Ecto neural progenitor cell (in vitro differentiated cells): ENCODE measurements around the gene IMMP2L.

Experiments used
- DNase-seq: peaks from one replicate; pipeline ENCODE4 v3.0.0-alpha.2; 2018; ENCODE audit warnings: low spot score

The IMMP2L gene

DNA sequence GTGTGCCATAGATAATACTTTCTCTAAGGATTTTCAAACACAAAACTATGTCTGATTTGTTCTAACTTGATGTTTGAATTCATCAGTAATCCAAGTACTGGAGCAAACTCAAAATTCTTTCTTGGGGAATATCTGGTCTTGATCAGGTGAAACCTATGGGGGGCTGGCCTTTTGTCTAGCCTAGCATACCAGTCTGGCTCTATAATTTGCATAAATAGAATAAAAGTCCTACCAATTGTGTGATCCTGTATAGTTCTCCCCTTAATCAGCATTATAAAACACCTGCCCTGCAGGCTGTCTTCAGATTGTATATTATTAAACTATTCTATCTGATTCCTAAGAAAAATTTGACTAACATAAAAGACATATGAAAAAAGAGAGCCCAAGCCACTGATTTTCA is 705.2 kb downstream of the IMMP2L start:
- DNase-seq: no peak

DNA sequence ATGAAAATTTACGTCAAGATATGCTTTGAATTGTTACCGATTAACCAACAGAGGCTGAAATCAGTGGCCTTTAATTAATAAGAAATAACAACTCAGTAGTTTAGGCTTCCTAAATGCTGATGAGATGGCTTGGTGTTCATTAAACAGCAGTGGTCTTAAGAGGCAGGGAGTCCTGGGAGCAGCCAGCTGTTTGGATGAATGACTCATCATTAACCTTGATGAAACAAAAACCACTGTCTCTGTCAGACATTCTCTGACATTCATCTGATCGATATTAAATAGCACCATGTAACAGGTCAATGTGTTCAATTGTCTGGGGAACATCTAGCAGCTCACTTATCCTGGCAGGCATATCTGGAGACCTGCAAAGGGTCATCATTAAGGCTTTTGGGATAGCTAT is 705.6 kb downstream of the IMMP2L start:
- DNase-seq: no peak

DNA sequence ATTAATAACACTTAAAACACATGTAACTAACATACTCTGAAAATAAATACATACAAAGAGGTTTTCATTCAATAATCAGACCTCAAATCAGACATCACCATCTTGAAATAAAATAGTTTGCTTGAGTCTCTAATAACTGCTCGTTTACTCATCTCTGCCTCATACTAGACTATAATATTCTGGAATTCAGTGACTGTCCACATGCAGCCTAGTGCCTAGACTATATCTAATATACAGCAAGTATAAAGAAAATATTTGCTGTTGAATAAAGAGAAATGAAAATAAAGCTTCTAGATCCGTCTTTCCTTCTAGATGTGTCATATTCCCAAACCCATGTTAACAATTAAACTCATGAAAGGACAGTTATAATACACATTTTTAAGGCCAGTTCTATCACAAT is 707.6 kb downstream of the IMMP2L start:
- no peak for DNase-seq

DNA sequence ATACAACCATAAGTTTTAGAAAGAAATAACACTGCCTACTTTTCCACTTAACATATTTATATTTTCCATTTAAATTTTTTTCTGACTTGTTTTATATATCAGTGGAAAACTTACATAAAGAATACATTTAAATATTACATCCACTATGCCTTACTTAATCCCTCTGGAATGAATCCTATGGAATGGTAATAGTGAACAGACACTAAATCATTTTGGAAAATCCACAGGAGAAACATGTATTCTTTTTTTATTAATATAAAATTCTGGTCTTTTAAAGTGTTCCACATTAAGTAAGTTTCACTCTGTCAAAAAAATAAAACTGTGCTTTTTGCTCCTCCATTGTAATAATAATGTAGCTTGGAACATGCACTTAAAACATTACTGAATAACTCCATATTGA is 708.1 kb downstream of the IMMP2L start:
- no peak for DNase-seq

DNA sequence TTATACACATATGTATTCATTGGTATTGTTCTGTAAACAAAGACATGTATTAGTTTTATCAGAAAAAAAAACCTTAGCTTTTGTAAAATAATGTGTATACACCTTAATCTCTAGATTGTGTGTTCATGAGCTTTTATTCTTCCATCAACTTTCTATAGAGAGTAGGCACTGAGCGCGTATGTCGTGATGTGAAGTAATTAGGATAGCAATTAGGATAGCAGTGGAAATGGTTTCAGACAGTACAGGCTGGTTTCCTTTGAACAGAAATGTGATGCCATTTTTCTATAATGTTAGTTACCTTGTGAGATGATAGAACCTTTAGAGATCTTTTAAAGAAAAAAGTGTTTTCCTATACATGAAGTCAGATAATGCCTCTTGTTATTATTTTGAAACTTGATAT is 709.0 kb downstream of the IMMP2L start:
- DNase-seq: no peak

DNA sequence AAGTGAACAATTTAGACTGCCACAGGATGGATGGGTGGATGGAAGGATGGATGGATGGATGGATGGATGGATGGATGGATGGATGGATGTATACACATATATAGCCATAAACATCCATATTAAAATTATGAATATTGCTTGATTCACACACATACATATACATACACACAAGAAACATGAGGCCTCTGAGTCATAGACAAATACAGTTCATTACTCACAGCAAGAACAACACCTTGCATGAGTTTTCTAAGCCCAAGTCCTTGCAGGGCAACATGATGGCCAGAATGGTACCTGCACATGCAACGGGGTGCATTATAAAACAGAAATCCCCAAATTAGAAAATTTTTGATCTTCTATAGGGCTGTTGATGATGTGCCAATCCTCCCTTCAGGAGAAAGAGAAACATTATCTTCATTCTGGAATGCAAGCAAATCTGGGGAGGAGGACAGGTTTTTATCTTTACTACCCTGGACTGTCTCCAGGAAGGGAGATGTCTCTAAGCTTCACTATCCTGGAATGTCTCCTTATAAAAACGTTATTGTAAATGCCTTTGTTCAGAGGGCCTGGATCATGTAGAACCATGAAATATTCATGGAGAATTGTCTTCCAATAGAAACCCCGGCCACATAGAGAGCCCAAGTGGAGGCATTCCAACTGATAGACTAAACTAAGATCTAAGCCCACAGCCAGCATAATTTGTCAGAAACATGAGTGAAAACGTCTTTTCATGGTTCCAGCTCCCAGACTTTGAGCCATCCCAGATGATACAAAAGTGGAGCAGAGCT is 709.9 kb downstream of the IMMP2L start:
- DNase-seq: no peak

DNA sequence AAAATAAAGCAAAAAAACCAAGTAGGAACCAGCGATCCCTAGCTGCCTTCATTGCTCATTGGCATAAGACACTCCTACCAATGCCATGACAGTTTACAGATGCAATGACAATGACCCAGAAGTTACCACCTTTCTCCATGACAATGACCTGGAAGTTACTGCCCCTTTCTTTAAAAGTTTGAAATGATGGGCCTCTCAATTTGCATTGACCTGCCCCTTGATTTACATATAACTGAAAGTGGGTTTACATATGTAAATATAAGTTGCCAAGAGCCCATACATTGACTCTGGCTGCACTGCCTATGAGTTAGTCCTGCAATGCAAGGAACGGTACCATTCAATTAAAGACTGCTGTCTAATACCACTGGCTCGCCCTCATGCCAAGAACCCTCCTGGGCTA is 712.1 kb downstream of the IMMP2L start:
- no peak for DNase-seq

DNA sequence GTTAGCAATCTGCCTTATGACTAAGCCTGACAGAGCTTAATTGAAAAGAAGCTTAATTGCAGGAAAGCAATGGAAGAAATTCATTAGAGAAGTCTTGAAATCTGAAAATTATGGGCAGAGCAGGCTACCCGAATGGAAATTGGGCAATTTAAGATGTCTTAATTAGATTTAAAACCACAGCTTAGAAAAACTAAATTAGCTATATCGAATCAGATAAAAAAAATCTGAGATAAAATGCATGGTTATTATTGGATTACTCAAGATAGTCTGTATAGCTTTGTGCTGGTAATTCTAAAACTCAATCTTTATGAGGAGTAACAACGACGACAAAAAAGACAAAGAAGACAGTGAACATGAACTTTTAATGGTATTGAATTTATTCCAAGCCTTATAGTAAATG is 719.5 kb downstream of the IMMP2L start:
- DNase-seq: no peak

DNA sequence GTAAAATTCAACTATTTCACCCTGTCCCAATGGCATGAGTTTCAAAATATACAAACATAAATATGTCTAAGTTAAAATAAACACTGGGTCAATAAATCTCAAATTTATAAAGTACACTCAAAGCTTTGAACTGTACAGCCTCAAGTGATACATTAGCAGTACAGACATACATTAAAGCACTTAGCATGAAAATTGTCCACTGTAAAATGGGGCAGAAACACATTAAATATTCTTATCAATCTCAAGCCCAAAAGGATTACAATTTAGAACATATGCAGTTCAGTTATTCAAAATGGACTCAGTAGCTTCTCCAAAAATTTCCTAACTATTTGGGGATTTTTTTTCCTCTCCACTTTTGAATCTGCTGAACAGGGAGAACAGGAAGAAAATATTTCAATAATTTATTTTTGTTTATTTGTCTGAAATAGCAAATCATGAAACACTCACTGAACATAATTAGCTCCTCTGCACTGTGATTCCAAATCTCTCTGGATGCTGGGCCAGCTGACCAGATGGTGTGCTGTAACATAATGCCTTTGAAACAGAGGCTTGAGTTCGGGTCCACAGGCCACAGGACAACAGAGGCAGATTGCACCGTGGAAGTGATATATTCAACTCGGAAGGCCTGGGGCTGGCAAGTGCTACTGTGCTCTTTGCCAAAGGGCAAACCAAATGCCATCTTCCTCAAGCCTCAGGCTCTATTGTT is 720.3 kb downstream of the IMMP2L start:
- peak; percentile 47 for DNase-seq

DNA sequence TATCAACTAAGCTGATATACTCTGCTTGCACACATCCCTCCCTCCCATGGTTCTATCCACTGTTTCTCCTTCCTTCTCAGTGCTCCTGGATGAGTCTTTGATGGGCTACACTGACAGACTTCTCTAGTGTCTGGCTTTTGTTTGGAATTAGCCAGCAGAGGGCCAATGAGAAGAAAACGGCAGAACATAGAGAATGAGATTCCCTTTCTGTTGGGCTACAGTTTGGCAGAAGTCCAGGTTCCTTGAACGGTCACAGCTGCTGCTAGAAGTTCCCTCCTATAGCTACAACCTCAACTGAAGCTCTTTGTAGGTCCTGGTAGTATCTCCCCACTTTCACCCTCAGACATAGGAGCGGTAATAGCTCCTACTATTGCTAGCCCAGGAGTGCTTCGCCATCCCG is 722.4 kb downstream of the IMMP2L start:
- no peak for DNase-seq

DNA sequence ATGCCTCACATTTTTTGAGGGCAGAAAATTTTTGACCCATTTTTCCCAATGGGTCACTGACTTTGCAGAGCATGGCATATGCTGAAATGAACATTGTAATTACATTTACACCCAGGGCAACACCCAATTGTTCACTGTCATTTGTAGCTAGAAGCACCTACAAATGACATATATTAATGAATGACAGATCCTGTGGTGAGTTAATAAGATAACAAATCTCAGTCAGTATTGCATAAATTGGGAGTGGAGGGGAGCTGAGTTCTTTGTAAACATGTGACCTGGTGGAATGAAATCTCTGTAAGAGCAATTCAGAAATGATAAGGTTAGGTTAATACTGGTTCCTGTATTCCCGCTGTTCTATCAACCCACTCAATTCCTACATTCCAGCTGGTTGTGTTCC is 726.4 kb downstream of the IMMP2L start:
- no peak for DNase-seq

DNA sequence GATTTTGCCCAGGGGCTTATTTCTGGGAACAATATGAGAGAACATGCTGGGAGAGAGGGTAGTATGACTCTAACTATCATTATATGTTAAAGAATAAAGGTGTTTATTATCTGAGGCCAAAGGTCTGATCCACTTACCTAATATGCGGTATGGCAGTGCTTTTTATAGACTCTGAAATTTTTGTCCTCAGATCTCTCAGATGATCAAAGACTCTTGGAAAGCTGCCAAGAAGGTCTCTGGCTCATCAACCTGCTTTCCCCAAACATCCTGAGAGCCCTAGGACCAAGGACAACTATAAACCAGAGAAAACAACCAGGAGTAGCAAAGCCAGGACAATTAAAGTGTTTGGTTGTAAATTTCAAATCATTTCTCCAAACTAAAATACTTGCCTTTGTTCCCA is 727.1 kb downstream of the IMMP2L start:
- no peak for DNase-seq

DNA sequence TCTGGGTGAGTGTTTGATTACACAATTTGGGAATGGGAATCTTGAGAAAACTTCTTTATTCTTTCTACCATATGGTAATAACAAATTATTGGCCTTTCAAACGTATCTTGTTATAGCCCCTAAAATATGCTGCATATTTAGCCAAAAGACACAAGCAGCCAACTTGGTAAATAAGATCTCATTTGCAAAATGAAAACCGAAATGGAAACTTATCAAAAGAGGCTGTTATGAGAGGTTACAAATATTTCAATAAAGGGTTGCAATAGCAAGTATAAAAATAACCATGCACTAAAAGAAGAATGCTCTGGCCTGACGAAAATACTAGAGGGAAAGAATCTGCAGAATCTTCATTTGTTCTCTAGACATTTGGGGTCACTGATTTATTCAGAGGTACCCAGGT is 730.9 kb downstream of the IMMP2L start:
- DNase-seq: no peak

DNA sequence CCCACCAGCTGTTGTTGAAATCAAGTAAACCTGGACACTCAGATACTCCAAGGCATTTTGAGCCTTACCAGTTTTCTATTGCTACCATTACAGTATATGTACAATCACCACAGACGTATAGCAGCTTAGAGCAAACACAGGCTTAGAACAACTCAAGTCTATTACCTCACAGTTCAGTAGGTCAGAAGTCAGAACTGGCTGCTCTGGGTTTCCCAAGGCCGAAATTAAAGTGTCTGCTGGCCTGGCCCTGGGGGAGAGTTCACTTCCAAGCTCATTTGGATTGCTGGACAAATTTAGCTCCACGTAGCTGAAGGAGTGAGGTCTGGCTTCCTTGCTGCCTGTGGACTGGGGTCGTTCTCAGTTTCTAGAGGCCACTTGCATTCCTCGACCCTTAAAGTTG is 731.5 kb downstream of the IMMP2L start:
- DNase-seq: no peak

DNA sequence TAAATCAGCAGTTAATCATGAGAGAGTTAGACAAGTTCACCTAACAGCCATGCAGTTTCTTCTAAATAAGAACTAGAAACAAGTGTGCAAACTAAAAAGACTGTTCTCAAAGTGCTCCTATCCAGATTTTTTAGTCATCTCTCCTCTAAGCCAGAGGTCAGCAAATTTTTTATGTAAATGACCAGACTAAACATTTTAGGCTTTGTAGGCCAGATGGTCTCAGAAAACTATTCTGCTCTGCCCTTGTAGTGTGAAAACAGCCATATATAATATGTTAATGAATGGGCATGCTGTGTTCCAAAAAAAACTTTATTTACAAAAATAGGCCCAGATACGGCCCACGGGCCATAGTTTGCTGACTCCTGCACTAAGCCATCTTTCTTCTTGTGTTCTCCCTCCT is 734.4 kb downstream of the IMMP2L start:
- no peak for DNase-seq

DNA sequence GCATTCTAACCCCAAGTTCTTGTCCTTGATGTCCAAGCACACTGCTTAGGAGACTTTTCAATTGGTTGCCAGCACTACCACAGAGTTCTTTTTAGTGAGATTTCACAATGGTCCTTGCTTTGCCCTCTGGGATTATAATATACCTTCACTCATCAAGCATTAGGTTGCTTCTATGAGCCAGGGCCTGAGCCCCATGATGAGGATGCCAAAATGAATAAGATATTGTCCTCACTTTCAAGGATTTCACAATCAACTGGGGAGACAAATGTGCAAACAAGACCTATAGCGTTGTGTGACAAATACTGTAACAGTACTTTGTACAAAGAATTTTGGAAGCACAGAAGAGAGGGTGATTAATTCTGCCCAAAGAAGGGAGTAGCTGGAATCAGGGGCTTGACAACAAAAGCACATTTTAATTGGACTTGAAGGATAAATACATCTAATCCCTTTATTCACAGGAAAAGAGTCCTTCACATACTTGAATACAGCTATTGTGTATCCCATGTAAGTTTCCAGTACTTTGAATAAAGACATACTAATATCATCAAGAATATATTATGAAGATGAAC is 734.9 kb downstream of the IMMP2L start:
- DNase-seq: no peak

DNA sequence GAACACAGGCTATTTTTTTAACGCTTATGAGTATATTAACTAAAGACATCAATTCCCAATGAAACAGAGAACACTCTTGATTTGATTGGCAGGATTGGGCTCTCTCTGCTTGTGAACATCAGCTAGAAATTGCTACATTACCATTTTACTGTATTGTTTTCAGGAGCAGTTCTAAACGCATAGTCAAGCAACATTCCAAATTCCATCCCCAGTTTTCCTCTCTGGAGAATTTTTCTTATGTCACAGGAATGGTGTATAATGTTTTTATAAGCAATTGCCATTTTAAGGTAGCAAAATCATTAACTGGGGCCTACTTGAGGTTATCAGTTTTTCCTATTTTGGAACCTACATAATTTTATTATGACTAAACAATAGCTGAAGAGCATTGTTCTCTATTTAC is 748.3 kb downstream of the IMMP2L start:
- DNase-seq: no peak

DNA sequence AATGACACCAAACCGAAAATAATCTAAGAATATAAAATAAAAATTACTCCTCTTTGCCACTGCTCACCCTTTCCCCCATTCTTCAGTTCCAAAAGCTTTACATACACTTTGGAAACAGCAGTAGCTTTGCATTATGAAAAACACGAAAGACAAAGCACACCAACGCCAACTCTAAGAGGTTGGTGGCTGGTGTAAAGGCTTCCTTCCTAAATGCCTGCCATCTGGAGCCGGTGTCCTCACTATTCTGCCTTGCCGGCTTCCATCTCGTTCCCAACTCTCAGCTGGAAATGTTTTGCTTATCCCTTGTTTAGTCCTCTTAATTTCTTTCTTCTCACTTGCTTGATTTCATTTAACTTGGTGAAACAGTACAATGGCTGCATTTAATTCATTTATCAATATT is 752.5 kb downstream of the IMMP2L start:
- DNase-seq: no peak

DNA sequence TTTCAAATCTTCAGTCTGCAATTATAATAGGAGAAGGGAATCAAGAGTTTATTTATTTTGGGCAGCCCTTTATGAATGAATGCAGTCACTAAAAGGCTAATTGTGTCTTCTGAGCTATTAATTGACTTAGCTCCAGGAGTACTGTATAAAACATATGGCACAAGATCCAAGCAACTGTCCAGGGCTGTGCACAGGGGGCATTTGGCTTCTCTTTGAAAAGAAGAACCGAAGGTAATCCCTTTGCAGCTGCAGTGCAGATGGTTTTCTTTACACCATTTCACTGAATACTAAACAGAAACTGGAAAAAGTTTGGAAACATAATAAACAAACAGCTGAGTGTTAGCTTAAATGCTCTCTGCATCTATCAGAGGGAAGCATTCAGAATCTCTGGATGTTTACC is 753.9 kb downstream of the IMMP2L start:
- DNase-seq: no peak

DNA sequence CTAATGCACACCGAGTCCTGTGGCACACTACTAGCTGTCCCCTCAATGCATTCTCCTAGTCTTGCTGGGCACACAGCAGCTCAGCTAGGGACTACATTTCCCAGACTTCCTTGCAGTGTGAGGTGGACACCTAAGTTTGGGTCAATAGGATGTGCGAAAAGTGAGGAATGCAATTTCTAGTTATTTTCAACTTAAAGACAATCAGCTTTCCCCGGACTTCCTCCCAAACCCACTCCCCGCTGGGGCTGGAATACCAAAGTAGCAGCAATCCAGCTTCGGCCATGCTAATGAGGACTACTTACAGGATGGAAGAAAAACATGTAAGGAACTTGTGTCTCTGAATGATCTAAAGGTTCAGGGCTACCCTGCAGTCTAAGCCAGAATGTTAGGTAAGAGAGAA is 757.8 kb downstream of the IMMP2L start:
- peak; percentile 42 for DNase-seq

DNA sequence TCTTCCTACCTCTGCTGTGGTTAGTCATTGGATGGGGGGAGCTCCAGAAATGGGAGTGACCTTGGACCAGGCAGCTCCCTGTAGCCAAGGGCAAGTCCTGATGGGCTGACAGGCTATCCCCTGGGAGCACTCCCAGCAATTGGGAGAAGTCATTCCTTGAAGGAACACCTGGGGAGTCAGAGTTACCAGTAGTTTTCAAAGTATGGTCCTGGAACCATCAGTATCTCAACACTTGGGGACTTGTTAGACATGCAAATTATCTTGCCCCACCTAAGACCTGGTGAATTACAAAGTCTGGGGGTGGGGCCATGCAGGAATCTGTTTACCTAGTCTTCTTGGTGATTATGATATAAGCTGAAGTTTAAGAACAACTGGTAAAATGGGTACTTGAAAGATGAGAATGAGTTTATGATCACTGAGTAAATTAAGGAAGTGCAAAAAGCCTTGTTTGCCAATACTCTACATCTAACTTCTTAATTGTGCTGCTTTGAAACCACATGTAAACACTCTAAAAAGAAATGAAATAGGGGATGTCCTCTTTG is 758.6 kb downstream of the IMMP2L start:
- DNase-seq: no peak

DNA sequence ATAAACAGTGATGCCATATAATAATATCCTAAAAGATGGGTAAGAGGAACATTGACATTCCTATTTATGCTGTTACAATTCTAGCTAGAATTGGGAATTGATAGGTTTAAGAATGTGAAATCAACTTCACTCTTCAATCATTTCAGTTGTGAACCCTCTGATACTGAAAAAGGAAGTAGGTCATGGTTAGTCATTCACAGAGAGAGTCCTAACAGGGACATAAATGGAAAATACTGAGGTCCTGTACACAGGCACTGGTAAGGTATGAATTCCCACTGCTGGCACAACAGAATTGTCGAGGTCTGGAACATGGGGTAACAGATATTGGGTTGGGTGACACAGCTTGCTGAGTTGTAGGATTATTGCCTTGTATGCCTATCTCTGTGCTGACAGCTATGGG is 760.8 kb downstream of the IMMP2L start:
- DNase-seq: no peak

DNA sequence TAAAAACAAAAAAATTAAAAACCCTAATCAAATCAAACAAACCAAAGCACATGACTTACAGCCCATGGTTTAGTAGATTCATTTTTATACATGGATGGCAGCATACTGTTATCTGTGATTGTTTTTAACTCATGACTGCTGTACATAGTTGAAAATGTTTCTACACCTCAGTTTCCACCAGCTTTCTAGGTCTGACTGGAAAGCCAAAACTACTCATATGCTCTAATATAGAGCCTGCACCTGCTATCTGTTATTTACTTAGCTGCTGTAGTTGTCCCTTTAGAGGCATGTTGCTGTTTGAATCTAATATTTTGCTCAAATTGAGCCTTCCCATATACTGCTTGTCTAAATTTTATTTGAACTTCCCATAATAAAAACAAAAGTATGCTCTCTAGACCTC is 761.3 kb downstream of the IMMP2L start:
- no peak for DNase-seq
